Measurements from ENCODE around the gene HP.

DNA sequence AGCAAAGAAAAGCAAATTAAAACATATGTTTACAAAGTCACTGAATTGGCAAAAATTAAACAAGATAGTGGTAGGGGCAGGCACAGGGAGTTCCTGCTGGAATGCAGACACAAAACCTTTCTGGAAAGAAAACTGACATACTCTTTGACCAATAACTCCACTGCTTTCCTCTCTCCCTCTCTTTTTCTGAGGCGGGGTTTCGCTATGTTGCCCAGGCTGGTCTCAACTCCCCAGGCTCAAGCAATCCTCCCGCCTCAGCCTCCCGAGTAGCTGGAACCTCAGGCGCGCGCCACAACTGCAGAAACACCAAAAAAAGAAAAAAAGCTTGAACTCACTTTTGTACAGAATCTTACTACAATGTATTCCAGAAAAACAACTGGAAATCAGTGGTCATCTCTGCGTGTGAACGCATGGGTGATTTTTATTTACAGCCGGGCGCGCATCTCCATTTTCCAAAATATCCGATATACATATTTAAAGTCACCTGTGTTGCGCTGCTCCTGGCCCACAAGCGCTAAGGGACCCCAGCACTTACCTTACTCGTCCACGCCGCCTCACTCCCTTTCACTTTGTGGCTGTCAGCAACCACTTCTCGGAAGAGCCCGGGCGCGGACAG lies 38.6 kb downstream of the HP start:
- TF ChIP-seq, protein P1, sequence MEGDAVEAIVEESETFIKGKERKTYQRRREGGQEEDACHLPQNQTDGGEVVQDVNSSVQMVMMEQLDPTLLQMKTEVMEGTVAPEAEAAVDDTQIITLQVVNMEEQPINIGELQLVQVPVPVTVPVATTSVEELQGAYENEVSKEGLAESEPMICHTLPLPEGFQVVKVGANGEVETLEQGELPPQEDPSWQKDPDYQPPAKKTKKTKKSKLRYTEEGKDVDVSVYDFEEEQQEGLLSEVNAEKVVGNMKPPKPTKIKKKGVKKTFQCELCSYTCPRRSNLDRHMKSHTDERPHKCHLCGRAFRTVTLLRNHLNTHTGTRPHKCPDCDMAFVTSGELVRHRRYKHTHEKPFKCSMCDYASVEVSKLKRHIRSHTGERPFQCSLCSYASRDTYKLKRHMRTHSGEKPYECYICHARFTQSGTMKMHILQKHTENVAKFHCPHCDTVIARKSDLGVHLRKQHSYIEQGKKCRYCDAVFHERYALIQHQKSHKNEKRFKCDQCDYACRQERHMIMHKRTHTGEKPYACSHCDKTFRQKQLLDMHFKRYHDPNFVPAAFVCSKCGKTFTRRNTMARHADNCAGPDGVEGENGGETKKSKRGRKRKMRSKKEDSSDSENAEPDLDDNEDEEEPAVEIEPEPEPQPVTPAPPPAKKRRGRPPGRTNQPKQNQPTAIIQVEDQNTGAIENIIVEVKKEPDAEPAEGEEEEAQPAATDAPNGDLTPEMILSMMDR (IDR thresholded peaks at IDR 0.05; ENCODE audit: control extremely low read depth in 1 of 3, insufficient read depth in 1 of 3, low read depth in 1 of 3, low read length in 3 of 3) = no peak
- TF ChIP-seq RFX5 (IDR thresholded peaks at IDR 0.05; ENCODE audit: borderline replicate concordance, low read depth, low read length) = no peak

Data from H1 (cell line).